GM19395 (cell line): Measurements from ENCODE around the gene LAMA1.

Source experiments
- ATAC-seq: cut with Tn5 transposase; IDR thresholded peaks from one replicate; pipeline ENCODE4 v1.9.1; 2021; ENCODE audit warnings: mild to moderate bottlenecking, moderate library complexity; ENCODE audit not compliant: unreplicated experiment

LAMA1 gene

DNA sequence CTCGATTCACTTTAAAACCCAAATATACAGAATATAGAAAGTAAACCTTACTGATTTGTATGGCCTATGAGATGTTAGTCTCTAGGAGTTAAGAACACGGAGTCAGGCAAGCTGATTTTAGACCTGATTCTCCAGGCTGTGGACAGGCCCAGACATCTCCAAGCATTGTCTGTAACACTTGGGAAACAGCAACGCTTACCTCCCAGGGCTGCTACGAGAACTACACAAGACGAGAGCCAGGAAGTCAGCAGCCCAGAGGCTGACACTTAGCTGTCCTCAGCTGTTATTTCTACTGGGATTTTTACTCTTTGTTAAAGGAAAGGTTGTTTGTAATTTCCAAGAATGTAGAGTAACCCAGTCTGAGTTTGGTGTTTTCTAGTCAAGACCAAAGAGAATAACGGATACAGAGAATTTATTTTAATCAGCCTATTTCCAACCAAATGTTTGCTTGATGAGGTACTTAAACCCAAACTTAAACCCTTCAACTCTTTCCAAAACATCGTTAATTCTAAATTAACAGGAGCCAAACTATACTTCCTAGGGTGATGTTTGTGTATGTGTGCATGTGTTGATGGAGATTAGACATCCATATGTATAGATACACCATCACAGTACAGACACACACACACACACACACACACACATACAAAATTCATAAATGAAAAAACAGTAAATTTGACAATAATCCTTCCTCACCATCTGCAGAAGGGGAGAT lies 123.4 kb downstream of the LAMA1 start:
- no peak for ATAC-seq

DNA sequence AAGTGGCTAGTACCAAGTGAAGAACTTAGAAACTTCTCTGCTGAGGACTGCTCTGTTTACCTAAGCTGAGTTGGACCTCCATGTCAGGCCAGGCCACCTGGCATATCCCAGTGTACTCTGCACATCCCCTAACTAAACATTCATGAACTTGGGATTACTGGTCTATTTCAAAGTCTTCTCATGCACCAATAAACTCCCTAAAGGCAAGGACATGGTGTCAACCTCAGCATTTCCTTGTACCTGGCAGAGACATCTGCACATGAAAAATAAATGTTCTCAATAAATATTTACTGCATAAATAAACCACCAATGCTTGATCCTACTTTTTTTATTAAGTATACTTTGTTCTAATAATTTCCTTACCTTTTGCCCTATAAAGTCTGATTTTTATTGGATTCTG lies 124.8 kb downstream of the LAMA1 start:
- no peak for ATAC-seq

- ATAC-seq, result no peak
These were observed 134.2 kb downstream of the LAMA1 start for GRCh38 chr18:6983366-6983765.

DNA sequence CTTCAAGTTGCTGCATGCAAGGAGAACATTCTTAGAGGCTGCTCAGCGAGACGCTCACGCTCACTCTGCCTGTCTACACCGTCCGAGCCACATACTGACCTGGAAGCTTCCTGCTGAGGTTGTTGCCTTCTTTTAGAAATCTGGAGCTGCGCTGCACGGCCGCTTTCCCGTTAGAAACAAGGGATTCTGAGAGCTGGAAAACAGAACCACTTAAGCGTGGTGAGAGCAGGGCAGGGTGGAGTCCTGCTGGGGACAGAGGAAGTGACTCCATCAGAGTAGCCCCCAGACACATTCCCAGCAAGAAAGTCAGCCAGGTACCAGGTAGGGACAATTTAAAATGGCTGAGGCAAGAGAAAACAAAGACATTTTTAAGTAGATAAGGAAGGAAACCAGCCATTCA lies 135.2 kb downstream of the LAMA1 start:
- ATAC-seq, result no peak

DNA sequence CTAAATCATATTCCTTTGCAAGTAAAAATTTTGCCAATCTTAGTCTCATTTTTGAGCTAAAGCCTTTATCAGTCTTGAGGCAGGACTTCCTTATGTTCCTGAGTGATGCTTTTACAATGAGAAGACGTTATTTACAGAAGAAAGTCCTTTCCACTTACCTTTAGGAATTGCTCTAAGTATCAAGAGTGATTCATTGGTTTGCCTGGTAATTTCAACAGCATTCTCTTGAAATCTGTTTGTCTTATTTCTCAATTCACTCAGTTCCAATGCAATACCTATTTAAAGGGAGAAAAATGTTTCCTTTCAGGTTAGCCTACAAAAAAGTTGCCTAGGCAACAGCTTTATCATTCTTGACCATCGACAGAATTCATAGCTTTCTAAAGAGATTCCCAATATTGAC lies 137.2 kb downstream of the LAMA1 start:
- no peak for ATAC-seq

- ATAC-seq, result no peak
These were observed 137.6 kb downstream of the LAMA1 start for GRCh38 chr18:6979954-6980353.

DNA sequence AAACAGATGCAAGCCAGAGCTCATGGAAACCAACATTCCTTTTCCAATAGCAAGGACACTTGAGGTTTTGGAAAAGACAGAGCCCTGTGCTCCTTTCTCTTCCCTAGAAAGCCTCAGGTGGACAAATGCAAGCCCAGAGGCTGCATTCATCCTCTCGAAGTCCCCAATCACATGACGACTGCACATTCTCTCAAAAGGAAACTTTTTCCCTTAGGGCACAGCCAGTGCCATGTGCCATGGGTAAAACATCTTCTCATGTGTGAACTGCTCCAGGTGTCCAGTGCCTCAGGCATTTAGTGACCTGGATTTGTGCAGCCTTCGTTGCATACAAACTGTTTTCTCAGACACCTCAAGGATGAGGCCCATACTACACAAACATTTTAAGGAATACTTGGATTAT lies 140.7 kb downstream of the LAMA1 start:
- ATAC-seq, result no peak

DNA sequence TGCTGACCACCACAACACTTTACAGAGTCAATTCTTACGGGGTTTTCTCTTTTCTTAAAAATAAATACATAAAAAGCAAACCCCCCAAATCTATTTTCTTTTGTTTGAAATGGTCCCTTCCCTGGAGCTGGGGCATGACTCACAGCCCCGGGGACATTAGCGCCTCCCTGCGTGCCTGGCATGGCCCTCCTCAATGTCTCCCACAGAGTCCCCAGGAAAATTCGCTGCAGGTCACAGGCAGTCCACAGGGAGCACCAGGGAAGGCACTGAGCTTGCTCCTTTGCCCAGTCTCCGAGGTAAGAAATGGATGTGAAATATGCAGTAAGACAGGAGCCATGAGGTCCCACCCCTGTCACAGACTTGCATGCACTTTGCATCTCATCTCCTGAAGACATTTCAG lies 142.5 kb downstream of the LAMA1 start:
- no peak for ATAC-seq

DNA sequence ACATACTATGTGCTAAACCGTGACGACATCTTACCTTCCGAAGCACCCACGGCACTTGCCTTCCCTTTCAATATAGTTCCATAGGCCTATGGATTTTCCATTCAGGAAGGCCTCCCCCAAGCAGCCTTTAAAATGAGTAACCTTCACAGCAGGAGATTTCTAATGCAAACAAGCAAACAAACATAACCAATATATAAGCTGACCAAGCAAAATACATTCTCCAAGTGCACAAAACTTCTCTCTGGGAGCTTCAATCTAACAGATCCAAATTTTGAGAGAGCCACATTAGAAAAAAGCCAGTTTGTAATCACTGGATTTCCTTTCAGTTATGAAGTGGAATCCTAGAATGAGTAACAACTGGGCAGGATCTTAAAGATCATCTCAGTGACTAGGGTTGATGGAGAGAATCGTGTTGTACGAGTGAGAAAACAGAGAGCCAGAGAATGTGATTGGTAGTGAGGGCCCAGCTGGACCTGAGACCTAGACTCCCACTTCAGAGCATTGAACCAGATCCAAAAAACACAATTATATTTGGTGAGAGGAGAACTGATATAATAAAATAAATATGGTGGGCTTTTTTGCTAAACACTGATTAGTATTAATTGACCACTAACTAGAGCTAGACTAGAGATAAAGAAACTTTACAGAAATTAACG lies 145.6 kb downstream of the LAMA1 start:
- ATAC-seq, result no peak

DNA sequence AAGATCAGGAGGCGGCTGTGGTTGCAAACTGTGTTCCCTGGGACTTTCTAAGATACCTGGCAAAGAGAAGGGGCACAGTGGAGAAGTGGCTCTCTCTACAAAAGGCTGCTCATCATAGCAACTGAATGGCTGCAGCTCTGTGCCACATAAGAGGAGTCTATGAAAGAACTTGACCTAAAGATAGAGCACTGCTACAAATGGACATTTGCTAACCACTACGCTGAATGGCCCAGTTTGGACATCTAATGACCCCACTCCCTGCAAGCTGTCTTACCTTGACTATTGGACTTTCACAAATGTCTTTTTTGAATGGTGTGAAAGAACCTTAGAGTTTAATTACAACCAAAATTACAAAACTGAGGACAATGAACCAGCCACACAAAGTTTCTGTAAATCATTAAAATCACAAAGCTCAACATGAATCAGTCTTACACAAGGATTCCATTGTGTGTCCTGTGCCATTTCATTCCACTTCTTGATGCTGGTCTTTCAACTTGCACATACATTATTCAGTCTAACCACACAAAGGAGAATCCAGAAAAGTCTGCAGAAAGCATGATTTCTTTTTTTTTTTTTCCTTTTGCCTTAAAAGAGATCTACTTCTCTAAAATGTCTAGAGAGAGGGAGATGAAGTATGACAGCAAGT lies 154.0 kb downstream of the LAMA1 start:
- no peak for ATAC-seq

DNA sequence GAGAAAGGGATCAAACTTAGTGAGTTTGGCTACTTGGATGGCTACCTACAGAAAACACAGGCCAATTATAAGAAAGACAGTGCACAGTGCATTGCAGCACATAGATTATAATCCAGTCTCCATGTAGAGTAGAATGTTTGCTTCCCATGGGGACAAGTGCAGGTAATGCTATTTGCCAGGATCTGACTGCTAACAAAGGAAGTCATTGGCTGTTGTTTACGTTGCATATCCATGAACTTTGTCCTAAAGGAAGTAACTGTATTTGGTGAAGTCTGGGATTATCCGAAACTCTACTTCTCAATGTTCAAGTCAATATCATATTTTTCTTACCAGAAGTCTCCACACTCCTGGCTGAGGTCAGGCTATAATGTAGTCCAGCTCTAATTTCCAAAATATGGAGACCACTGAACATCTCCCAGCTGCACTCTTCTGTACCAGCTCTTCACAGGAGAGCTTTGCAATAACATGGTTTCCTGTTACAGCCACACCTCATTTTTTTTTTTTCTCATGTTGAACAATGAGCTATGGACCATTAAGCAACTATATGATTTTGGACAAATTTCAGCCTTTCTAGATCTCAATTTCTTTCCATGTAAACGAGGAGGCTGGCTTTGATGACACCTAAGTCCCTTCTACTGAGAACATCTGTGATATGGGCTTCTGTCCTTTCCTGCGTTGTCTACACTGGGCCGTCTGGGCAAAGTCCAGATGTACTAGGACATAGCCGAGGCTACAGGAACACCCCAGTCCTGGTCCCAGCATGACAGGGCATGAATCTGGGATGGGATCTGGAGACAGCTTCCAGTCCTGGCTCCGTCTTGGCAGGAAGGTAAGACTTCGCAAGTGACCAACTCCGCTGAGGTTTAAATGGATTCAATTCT lies 154.8 kb downstream of the LAMA1 start:
- ATAC-seq, result no peak

- no peak for ATAC-seq
These were observed 156.3 kb downstream of the LAMA1 start for GRCh38 chr18:6961331-6961730.

GRCh38 chr18:6960656-6961055 lies 156.9 kb downstream of the LAMA1 start:
- no peak for ATAC-seq

DNA sequence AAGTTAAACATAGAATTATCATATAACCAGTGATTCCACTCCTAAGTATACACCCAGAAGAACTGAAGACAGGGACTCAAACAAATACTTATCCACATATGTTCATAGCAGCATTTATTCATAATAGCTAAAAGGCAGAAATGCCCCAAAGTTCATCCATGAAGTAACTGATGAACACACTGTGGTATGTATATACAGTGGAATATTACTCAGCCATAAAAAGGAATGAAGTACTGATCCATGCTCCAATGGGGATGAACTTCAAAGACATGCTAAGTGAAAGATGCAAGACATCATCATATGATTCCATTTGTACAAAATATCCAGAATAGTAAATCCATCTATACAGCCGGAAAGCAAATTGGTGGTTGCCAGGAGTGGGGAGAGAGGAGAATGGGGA lies 157.5 kb downstream of the LAMA1 start:
- no peak for ATAC-seq

DNA sequence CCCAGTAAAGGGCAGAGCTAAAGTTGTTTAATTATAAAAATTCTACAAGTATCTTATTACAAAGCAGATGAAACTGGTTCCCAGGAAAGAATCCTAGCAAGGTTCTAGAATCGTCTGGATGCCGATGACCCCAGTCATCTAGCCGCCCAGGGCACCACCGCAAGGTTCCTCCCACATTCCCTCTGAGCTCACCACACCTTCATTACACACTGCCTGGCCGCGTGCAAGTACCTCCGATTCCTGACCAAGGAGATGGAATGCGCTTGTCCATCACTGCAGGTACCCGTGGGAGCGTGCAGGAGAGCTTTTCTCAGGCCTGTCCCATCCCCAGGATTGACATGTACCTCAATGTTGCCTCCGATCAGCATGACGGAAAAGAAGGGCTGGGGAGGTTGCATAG lies 158.5 kb downstream of the LAMA1 start:
- ATAC-seq, result no peak

GRCh38 chr18:6956999-6957398 lies 160.6 kb downstream of the LAMA1 start:
- no peak for ATAC-seq

DNA sequence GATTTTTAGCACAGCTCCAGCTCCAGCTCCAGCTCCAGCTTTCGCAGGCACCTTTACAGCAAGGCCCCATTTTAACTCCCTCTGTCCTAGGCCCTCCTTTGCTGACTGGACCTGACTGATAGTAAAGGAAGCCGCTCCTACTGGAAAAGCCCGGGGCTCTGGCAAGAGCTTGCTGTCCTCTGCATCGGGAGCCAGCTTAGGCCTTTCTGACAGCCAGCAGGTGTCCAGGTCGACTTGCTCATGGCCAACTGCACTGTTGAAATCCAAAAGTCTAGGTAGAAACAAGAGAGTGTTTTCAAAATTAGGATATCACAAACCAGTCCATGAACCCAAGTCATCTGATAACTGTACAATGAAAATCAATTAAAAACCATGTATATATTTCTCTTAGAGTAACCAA lies 161.1 kb downstream of the LAMA1 start:
- no peak for ATAC-seq

DNA sequence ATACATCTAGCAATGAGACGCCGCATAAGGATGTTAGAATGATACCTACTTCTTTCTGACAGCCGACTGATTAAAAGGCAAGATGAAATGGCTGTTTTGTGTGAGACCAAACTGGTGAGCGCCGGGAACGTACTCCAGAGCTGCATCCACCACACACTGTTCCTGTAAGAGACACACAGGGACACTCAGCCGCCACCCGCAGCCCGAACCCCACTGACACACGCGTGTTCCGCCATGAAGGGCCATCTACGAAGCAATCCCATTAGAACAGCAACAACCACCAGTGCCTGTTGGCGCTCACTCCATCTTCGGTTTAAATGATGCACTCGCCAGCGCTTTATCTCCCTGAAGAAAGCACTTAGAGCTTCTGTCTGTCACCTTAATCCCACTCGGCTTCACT lies 162.3 kb downstream of the LAMA1 start:
- ATAC-seq, result no peak

DNA sequence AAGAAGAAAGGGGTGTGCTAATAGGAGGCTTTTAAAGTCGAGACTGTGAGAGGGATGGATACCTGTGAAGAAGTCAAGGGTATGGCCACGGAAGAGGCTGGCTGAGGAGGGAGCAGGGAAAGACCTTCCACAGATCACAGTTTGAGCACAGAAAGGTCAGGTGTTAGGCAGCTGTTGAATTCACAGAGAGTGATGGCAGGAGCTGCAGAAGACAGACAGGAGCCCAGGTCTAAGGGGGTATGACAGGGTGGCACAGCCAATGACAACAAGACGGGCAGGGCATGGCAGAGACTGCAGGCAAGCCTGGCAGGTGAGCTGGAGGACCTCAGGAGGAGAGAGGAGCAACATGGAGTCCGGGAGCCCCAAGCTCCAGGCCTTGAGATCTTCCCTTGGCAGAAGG lies 163.1 kb downstream of the LAMA1 start:
- ATAC-seq, result no peak

- ATAC-seq, result no peak
These were observed 166.1 kb downstream of the LAMA1 start for GRCh38 chr18:6951336-6952090.

- no peak for ATAC-seq
These were observed 167.0 kb downstream of the LAMA1 start for GRCh38 chr18:6950641-6951040.
